ENCODE results near the gene SNX1.

Gene SNX1

GRCh38 chr15:64148168-64148567 lies 52.4 kb downstream of the SNX1 start:
- DNase-seq: no peak

DNA sequence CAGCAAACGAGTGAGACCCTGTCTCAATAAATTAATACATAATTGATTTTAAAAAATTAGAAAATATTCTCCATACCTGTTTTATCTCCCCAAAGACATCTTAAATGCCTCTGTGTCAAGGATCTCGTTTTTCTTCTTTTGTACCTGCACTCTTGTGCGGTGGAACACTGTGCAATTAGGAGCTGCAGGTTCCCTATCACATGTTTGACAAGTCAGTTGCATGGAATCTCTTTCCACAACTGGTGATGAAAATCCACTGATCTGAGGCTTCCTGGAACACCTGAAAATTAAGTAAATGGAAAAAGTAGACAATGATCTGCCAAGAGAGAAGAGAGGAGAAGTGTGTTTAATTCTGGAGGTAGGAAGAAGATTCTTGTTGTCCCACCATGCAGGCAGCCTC lies 52.8 kb downstream of the SNX1 start:
- DNase-seq: no peak

GRCh38 chr15:64149424-64149823 lies 53.6 kb downstream of the SNX1 start:
- no peak for DNase-seq

- no peak for DNase-seq
Observed at GRCh38 chr15:64149893-64150578, 54.3 kb downstream of the SNX1 start.

GRCh38 chr15:64151727-64152506 lies 56.1 kb downstream of the SNX1 start, which contains the start of gene SNX22:
Gene SNX22, plus strand, starts transcription at chr15:64151731. Its CDS starts 45 bp downstream, at chr15:64151776.
- peak; percentile 23 for DNase-seq

DNA sequence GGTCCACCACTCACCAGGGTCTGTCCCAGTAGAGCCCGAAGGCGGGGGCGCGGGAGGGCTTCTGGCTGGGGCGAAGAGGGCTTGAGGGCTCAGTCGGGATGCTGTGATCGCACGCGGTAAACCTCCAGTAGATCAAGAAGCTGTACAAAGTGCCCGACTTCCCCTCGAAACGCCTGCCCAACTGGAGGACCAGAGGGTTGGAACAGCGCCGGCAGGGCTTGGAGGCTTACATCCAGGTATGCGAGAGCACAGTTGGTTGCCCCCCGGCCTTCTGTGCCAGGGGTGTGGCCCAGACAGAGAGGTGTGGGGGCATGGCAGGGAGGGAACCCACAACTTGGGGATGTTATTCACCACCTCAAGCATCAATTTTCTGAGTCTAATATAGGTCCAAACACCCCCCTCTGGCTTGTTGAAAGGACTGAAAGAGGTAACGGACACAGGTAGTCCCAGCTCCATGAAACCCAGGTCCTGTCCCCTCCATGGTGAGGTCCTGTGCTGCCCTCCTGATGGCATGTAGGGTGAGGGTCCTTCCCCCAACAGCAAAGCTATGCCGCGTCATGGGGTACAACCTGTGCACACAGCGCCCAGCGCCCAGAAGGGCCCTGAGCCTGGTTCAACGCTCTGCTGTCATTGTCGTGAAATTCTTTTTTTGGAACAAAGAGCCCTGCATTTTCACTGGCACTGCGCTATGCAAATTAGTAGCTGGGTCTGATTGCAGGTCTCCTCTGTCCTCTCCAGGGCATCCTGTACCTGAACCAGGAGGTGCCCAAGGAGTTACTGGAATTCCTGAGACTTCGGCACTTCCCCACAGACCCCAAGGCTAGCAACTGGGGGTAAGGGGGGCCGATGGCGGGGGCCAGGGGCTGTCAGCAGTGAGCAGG lies 57.0 kb downstream of the SNX1 start:
- no peak for DNase-seq

DNA sequence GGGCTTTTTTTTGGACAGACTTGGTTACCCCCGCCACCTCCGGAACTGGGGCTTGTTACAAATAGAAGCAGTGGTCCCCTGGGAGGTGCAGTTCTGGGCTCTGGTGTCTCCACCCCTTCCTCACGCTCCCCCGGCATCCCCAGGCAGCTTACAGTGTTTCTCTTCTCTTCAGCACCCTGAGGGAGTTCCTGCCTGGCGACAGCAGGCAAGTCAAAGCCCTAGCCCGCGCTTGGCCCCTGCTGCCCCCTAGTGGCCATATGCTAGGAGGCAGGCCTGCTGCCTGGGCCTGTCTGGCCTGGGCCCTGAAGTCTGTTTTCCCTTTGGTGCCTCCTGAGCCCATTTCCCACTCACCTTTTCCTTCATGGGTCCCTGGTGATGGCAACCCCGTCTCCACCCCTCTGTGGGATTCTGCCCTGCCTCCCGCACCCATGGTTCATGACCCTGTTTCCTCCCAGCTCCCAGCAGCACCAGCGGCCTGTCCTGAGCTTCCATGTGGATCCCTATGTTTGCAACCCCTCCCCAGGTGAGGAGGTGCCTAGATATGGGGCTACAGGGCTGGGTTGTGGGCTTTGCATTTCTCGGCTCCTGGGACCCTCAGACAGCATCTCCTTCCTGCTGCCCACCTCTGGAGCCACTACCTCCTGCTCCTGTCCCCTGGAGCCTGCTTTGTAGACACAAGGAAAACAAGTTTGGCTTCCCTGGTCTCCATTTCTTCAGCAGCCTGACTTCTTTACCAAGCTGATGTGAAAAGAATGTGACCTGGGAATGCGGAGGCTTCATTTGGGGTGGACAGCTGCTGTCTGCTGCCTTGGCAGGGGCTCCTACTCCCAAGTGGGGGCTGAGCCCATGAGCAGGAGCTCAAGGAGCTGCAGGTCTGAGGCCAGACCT lies 57.9 kb downstream of the SNX1 start:
- DNase-seq: peak; percentile 90

DNA sequence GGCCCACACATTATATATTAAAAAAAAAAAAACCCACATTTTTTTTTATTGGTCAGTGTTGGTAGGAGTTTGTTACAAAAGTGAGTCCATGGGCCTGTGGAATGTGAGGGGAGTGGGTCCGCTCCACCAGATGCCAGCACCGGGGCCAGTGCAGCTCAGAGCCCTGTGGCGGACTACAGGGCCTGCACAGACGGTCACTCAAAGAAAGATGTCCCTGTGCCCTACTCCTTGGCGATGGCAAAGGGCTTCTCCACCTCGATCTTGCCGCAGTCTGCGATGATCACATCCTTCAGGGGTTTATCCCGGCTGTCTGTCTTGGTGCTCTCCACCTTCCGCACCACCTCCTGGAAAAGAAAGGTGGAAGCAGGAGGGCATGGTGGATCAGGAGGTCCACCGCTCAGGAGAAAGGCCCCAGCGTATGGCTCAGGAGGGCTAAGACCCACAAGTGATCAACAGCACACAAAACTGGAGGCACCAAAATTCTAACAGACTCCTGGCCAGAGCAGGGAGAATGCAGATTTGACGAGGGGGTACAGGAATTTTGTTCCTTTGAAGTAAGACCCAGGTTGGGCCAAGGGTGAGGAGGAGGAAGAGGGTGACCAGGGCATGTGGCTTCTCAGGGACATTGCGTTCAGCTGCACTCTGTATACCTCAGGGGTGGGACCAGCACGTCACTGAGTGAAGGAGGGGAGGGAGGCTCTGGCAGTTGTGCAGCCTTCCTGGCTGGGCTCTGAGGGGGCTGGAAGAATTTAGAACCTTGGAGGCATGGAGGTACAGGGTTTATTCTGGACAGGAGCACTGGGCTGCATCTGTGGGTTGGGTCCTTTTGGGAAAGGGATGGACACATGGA lies 60.2 kb downstream of the SNX1 start:
- DNase-seq: no peak

GRCh38 chr15:64156652-64157331 lies 61.0 kb downstream of the SNX1 start:
- no peak for DNase-seq

- no peak for DNase-seq
Observed at GRCh38 chr15:64157599-64158125, 61.9 kb downstream of the SNX1 start.

DNA sequence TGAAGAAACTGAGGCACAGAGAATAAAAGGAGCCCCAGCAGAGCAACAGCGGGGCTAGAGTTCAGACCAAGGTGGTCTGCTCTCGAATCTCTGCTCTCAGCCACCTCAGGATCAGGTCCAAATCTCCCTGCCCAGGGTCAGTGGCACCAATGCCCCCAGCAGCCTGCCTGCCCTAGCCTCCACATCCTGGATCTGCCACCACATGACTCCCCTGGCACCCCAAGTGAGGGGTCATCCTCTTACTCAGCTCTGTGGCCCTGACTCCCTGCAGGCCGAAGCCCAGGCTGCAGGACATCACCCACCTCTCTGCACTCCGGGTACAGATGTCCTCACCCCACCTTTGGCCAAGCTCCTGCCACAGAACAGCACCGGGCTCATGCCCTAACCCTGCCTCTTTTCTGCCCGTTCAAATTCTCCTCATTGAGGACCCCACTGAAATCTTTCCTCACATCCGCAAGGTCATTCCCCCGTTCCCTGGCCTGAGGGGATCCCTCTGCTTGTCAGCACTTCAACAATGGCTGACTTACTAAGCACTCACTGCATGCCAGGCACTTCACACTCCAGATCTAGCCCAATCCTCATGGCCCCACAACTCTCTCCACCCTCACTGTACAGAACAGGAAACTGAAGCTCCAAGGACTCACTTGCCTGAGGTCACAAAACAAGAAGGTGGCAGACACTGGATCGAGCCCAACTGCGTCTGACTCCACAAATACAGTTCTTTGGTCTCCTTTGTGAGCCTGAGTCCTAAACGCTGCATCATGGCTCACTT lies 62.8 kb downstream of the SNX1 start:
- DNase-seq: no peak

DNA sequence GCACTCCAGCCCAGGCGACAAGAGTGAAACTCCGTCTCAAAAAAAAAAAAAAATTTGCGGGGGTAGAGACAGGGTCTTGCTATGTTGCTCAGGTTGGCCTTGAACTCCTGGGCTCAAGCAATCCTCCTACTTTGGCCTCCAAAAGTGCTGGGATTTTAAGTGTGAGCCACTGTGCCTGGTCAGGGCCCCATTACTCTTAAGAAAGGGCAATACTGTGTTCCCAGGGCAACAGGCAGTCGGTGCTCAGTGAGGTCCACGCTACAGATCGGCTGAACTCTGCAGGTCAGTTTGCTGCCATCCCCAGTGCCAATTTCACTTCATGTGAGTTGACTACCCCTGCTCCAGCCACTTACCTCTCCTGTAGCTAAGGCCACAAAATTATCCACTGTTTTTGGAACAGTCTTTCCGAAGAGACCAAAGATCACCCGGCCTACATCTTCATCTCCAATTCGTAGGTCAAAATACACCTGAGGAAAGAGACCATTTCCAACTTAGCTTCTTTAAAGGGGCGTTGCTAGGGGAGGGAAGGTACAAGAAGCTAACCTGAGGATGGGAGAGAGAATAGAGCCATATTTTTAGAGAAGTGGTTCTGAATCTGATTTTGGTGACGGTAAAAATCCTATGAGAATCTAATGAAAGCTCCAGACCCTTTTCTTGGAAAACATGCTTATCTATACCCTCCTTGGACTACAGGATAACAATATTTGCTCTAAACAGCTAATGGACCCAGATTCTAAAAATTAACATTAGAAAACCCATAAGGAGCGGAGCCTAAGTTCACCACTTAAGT lies 66.1 kb downstream of the SNX1 start:
- no peak for DNase-seq

- no peak for DNase-seq
Observed at GRCh38 chr15:64162478-64162868, 66.7 kb downstream of the SNX1 start.

- peak; percentile 97 for DNase-seq
Observed at GRCh38 chr15:64162869-64163658, 67.3 kb downstream of the SNX1 start, which contains the start of gene PPIB. Gene PPIB, minus strand, starts transcription at chr15:64163022. Its CDS starts 36 bp downstream, at chr15:64162986.

- DNase-seq: no peak
Observed at GRCh38 chr15:64163659-64164362, 68.0 kb downstream of the SNX1 start.

GRCh38 chr15:64164436-64164835 lies 68.7 kb downstream of the SNX1 start:
- DNase-seq: no peak
